ENCODE results near the gene FYB1.

DNA sequence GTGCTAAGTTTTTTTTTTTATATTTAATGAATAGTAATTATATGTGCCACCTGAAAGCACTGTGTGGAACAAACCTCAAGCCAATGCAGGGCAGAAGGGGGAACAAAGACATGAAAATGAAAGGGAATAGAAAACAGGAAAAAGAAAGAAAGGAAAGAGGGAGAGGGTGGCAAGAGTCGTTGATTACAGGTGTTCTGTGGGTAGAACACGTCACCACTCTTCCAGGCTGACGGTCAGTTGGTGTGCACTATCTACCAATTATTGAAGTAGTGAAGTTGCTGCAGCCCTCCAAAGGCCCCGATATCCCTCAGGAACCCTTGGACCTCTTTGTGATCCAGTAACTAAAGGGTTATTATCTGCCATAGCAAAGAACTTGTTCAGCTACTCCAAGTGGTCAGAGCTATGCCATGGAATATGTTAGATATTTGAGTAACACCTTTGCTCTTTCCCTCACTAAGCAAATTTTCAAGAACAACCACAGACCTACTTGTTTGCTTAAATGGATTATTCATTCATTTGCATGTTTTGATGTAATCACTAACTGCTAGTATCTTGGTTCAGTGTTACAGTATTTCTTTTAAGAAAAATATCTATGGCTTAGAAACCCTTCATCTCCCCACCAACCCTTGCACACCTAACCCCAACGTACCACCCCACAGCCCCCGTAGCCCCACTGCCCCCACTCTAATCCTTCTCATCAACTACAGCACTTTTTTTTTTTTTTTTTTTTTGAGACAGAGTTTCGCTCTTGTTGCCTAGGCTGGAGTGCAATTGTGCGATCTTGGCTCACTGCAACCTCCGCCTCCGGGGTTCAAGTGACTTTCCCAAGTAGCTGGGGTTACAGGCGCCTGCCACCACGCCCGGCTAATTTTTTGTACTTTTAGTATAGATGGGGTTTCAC lies 31.3 kb downstream of the FYB1 start:
- TF ChIP-seq, protein P1, sequence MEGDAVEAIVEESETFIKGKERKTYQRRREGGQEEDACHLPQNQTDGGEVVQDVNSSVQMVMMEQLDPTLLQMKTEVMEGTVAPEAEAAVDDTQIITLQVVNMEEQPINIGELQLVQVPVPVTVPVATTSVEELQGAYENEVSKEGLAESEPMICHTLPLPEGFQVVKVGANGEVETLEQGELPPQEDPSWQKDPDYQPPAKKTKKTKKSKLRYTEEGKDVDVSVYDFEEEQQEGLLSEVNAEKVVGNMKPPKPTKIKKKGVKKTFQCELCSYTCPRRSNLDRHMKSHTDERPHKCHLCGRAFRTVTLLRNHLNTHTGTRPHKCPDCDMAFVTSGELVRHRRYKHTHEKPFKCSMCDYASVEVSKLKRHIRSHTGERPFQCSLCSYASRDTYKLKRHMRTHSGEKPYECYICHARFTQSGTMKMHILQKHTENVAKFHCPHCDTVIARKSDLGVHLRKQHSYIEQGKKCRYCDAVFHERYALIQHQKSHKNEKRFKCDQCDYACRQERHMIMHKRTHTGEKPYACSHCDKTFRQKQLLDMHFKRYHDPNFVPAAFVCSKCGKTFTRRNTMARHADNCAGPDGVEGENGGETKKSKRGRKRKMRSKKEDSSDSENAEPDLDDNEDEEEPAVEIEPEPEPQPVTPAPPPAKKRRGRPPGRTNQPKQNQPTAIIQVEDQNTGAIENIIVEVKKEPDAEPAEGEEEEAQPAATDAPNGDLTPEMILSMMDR (IDR thresholded peaks at IDR 0.05; ENCODE audit: insufficient read depth, low read depth, low read length): no peak
- no peak for TF ChIP-seq EZH2 (IDR thresholded peaks at IDR 0.05; ENCODE audit: insufficient read depth, low read length)
